K562 (cell line): ENCODE measurements around the gene EXD2.

ENCODE experiments used
- POLR2A ChIP-seq: fragments of 450-650 bp; conservative IDR thresholded peaks from 2 replicates; pipeline ENCODE4 v1.6.1; 2016
- SMC3 ChIP-seq: conservative IDR thresholded peaks from 2 replicates; pipeline ENCODE4 v1.6.1; 2011; ENCODE audit warnings: low read depth, low read length, improper control_type of control experiment; ENCODE audit not compliant: insufficient read depth
- TBL1XR1 ChIP-seq, 2 experiments: IDR thresholded peaks; 2 replicates each; pipeline ENCODE4 v1.6.1; 2012; ENCODE audit warnings: improper control_type of control experiment in 2 of 2, low read length in 2 of 2, mild to moderate bottlenecking in 1 of 2
- ZBTB7A ChIP-seq: IDR thresholded peaks from 2 replicates; pipeline ENCODE4 v1.6.1; 2011; ENCODE audit warnings: low read depth, mild to moderate bottlenecking, low read length, moderate library complexity, borderline replicate concordance; ENCODE audit not compliant: control insufficient read depth
- ZNF232 ChIP-seq: sonication (generic); formaldehyde crosslinking; IDR thresholded peaks from 2 replicates; pipeline ENCODE4 v1.8.0; 2022; ENCODE audit warnings: mild to moderate bottlenecking, missing genetic modification reagents
- ZNF766 ChIP-seq: fragments of 200-800 bp; sonication (Bioruptor generic); conservative IDR thresholded peaks from 2 replicates; pipeline ENCODE4 v1.6.1; 2016; ENCODE audit warnings: missing genetic modification characterization, missing compliant biosample characterization
- ZNF77 ChIP-seq: fragments of 250-450 bp; sonication (Bioruptor Pico); IDR thresholded peaks from 2 replicates; pipeline ENCODE4 v1.5.0; 2020
- TF ChIP-seq, protein P1 (sequence below), 3 experiments: IDR thresholded peaks in 2 of 3; conservative IDR thresholded peaks in 1 of 3; 2 replicates each; pipeline ENCODE4 v1.5.1; 2011 to 2012; ENCODE audit warnings: low read length in 3 of 3, mild to moderate bottlenecking in 3 of 3, control low read depth in 2 of 3, improper control_type of control experiment in 1 of 3, inconsistent platforms in 1 of 3, low read depth in 1 of 3, mixed read lengths in 1 of 3, moderate library complexity in 1 of 3; ENCODE audit not compliant: insufficient read depth in 2 of 3

DNA sequence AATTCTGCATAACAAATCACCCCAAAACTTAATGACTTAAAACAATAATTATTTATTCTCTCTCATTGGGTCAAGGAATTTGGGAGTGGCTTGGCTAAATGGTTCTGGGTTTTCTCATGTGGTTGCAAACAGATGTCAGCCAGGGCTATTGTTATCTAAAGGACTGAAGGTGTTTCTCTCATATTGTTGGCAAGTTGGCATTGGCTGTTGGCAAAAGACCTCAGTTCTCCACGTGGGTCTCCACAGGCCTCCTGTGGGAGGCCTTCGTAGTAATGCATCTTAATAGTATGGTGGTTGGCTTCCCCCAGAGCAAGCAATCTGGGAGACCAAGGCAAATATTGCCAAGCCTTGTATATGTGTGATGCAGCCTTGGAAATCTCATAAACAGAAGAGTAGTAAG, 83.0 kb downstream of the EXD2 start:
- TF ChIP-seq, protein P1, sequence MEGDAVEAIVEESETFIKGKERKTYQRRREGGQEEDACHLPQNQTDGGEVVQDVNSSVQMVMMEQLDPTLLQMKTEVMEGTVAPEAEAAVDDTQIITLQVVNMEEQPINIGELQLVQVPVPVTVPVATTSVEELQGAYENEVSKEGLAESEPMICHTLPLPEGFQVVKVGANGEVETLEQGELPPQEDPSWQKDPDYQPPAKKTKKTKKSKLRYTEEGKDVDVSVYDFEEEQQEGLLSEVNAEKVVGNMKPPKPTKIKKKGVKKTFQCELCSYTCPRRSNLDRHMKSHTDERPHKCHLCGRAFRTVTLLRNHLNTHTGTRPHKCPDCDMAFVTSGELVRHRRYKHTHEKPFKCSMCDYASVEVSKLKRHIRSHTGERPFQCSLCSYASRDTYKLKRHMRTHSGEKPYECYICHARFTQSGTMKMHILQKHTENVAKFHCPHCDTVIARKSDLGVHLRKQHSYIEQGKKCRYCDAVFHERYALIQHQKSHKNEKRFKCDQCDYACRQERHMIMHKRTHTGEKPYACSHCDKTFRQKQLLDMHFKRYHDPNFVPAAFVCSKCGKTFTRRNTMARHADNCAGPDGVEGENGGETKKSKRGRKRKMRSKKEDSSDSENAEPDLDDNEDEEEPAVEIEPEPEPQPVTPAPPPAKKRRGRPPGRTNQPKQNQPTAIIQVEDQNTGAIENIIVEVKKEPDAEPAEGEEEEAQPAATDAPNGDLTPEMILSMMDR (IDR thresholded peaks at IDR 0.05 in 2 of 3, conservative IDR thresholded peaks at IDR 0.05 in 1 of 3; ENCODE audit: insufficient read depth in 2 of 3, low read depth in 1 of 3, low read length in 3 of 3): no peak
- TF ChIP-seq POLR2A (no peak), ZNF77 (CRISPR knock-in tag) (no peak), TBL1XR1 (IDR thresholded peaks at IDR 0.05; ENCODE audit: low read length in 2 of 2) (no peak), ZNF232 (CRISPR knock-in tag) (no peak), SMC3 (no peak), ZNF766 (CRISPR knock-in tag) (no peak), ZBTB7A (no peak)
